HG02852 (cell line): ENCODE data around the gene MAGI1.

Experiments
- ATAC-seq: cut with Tn5 transposase; IDR thresholded peaks from one replicate; pipeline ENCODE4 v1.9.1; 2021; ENCODE audit warnings: mild to moderate bottlenecking, moderate library complexity; ENCODE audit not compliant: unreplicated experiment

MAGI1 gene

GRCh38 chr3:65655061-65655460 is 383.7 kb downstream of the MAGI1 start:
- ATAC-seq = no peak

- ATAC-seq = no peak
Measured at GRCh38 chr3:65653731-65654130, 385.0 kb downstream of the MAGI1 start.

- ATAC-seq = no peak
Measured at GRCh38 chr3:65650247-65650646, 388.5 kb downstream of the MAGI1 start.

GRCh38 chr3:65647369-65647768 is 391.3 kb downstream of the MAGI1 start:
- no peak for ATAC-seq

- no peak for ATAC-seq
Measured at GRCh38 chr3:65642883-65643282, 395.8 kb downstream of the MAGI1 start.

GRCh38 chr3:65641777-65642176 is 396.9 kb downstream of the MAGI1 start:
- no peak for ATAC-seq

GRCh38 chr3:65641045-65641444 is 397.7 kb downstream of the MAGI1 start:
- no peak for ATAC-seq

- no peak for ATAC-seq
Measured at GRCh38 chr3:65639444-65639843, 399.3 kb downstream of the MAGI1 start.

GRCh38 chr3:65638301-65638700 is 400.4 kb downstream of the MAGI1 start:
- ATAC-seq = no peak

- no peak for ATAC-seq
Measured at GRCh38 chr3:65636326-65636725, 402.4 kb downstream of the MAGI1 start.

- ATAC-seq = no peak
Measured at GRCh38 chr3:65635657-65636056, 403.1 kb downstream of the MAGI1 start.

- no peak for ATAC-seq
Measured at GRCh38 chr3:65633018-65633638, 405.6 kb downstream of the MAGI1 start.

- ATAC-seq = no peak
Measured at GRCh38 chr3:65632414-65632813, 406.3 kb downstream of the MAGI1 start.

GRCh38 chr3:65628978-65629377 is 409.7 kb downstream of the MAGI1 start:
- no peak for ATAC-seq

GRCh38 chr3:65627062-65627461 is 411.7 kb downstream of the MAGI1 start:
- ATAC-seq = no peak

- ATAC-seq = no peak
Measured at GRCh38 chr3:65625305-65625704, 413.4 kb downstream of the MAGI1 start.

GRCh38 chr3:65623362-65623761 is 415.4 kb downstream of the MAGI1 start:
- ATAC-seq = no peak

GRCh38 chr3:65619888-65620287 is 418.8 kb downstream of the MAGI1 start:
- ATAC-seq = no peak

GRCh38 chr3:65619451-65619881 is 419.3 kb downstream of the MAGI1 start:
- no peak for ATAC-seq

- no peak for ATAC-seq
Measured at GRCh38 chr3:65618599-65618998, 420.1 kb downstream of the MAGI1 start.

- ATAC-seq = no peak
Measured at GRCh38 chr3:65617787-65618186, 420.9 kb downstream of the MAGI1 start.

GRCh38 chr3:65617209-65617608 is 421.5 kb downstream of the MAGI1 start:
- ATAC-seq = no peak

GRCh38 chr3:65616563-65616962 is 422.2 kb downstream of the MAGI1 start:
- no peak for ATAC-seq
